Kidney epithelial cell (primary cell): ENCODE data around the gene ZNF555. TPM values are rescaled to one million over a fixed set of nuclear protein-coding genes. Genes with fewer than 3 reads are reported as not detected.

ENCODE experiments used
- DNase-seq: peaks from one replicate; pipeline ENCODE4 v3.0.0-alpha.2; 2010; ENCODE audit warnings: low read depth
- H3K27me3 ChIP-seq: 2 replicates; pipeline ENCODE4 v1.6.0; 2011; ENCODE audit warnings: low read length; ENCODE audit not compliant: control insufficient read depth, insufficient read depth
- H3K36me3 ChIP-seq: 2 replicates; pipeline ENCODE4 v1.5.1; 2011; ENCODE audit warnings: low read length; ENCODE audit not compliant: control insufficient read depth, insufficient read depth
- H3K4me3 ChIP-seq: 2 replicates; pipeline ENCODE4 v1.5.1; 2011; ENCODE audit warnings: low read depth, mild to moderate bottlenecking, control low read depth, low read length
- total RNA-seq: library from RNA; depleted of rRNA; stranded (reverse); fragments of >200 nt; gene quantifications from 2 replicates; pipeline ENCODE4 v1.2.3, GENCODE V29; 2015
- TF ChIP-seq, protein P1 (sequence below): IDR thresholded peaks from 2 replicates; pipeline ENCODE4 v1.5.1; 2011; ENCODE audit warnings: mild to moderate bottlenecking, moderate library complexity, low read length, control low read depth, inconsistent platforms; ENCODE audit not compliant: insufficient read depth, poor library complexity, severe bottlenecking

The ZNF555 gene
- total RNA-seq, 1 donor from 2014 or later, result 7.4 TPM

- H3K27me3 ChIP-seq, result no peaks in the 10 kb centered on the region
- TF ChIP-seq, protein P1, sequence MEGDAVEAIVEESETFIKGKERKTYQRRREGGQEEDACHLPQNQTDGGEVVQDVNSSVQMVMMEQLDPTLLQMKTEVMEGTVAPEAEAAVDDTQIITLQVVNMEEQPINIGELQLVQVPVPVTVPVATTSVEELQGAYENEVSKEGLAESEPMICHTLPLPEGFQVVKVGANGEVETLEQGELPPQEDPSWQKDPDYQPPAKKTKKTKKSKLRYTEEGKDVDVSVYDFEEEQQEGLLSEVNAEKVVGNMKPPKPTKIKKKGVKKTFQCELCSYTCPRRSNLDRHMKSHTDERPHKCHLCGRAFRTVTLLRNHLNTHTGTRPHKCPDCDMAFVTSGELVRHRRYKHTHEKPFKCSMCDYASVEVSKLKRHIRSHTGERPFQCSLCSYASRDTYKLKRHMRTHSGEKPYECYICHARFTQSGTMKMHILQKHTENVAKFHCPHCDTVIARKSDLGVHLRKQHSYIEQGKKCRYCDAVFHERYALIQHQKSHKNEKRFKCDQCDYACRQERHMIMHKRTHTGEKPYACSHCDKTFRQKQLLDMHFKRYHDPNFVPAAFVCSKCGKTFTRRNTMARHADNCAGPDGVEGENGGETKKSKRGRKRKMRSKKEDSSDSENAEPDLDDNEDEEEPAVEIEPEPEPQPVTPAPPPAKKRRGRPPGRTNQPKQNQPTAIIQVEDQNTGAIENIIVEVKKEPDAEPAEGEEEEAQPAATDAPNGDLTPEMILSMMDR, result no peak
- H3K36me3 ChIP-seq, result no peaks in the 10 kb centered on the region
- DNase-seq, result no peak
- H3K4me3 ChIP-seq, result no peak overlapping the region
Measured at GRCh38 chr19:2796659-2797266, 44.5 kb upstream of the ZNF555 start.

DNA sequence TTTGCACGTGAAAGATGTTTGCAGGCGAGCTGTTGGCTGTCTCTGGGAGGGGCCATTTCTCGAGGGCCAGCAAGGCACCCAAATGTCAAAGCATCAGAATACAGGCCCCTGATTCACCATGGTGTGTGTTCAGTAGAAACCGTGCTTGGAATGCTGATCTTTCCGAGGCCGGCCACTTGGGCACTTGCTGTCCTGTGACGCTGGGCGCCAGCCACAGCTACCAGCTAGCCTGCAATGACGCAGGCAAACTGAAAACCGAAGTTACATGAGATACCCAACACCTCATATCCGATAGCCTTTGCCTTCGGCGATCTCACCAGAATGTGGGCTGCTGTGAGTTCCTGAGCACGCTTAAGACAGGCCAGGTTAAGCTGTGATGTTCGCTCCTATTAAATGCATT is 44.0 kb upstream of the ZNF555 start:
- TF ChIP-seq, protein P1, result no peak
- Histone ChIP-seq H3K36me3 (no peaks in the 10 kb centered on the region), H3K27me3 (no peaks in the 10 kb centered on the region), H3K4me3 (no peak overlapping the region)
- DNase-seq, result no peak

DNA sequence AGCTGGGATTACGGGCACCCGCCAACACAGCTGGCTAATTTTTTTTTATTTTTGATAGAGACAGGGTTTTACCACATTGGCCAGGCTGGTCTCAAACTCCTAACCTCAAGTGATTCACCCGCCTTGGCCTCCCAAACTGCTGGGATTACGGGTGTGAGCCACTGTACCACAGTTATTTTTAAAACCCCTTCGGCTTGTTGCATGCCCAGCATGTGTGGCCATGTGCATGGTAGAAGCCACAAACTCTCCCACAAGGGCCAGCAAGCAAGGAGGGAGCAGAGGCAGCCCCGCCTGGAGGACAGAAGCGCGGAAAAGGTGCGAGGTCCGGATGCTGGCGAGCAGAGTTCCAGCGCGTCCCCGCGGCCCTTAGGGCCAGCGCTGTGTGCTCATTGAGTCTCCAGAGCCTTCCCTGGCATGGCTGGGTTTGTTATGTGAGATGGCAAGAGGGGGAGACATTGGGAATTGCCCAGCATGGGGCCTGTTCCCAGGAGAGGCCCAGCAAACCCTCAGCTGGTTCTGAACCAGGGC is 43.1 kb upstream of the ZNF555 start:
- H3K36me3 ChIP-seq, result no peaks in the 10 kb centered on the region
- DNase-seq, result no peak
- H3K4me3 ChIP-seq, result no peak overlapping the region
- TF ChIP-seq, protein P1, result no peak
- no peaks in the 10 kb centered on the region for H3K27me3 ChIP-seq

DNA sequence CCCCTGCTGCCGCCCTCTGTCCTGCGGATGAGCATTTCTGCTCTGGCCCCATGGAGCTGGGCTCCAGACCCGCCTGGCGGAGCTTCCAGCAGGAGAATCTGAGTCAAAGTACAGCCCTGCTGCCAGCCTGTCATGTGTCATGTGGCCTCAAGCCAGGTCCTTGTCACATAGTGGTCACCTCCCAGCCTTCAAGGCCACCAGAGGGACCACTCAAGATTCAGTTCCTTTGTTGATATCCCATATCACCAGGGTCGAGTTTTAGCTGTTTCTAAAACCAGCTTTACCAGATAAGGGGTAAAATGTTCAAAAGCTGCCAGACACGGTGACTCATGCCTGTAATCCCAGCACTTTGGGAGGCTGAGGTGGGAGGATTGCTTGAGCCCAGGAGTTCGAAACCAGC is 42.5 kb upstream of the ZNF555 start:
- DNase-seq, result no peak
- Histone ChIP-seq H3K4me3 (no peak overlapping the region), H3K27me3 (no peaks in the 10 kb centered on the region), H3K36me3 (no peaks in the 10 kb centered on the region)
- TF ChIP-seq, protein P1, result no peak

DNA sequence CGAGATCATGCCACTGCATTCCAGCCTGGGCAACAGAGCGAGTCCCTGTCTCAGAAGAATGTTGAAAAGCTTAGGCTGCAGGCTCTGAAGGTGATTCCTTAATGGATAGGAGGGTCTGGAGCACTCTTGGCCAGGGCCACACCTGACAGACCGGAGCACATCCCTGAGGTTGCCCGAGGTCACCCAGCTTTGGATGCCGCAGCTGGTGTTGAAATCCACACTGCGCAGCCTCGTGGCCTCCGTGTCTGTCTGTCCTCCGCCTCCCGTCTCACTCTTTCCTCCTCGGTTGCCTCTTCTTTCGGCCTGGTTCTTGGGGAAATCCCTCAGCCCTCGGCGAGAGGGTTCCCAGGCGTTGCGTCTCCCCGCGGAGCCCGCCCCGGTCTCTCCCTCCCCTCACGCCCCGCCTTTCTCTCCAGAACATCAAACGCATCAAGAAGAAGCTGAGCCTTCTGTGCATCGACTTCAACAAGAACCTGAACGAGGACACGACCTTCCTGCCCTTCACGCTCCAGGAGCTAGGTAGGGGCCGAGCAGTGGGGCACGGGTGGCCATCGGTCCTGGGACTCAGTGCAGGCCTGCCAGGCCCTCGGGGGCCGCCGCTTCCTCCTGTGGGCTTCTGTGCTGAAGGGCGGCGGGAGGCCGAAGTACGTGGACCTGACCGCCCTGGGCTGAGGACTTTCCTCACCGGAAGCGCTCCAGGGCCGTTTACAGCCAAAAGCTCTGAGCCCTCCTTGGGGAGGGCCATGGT is 41.8 kb upstream of the ZNF555 start:
- TF ChIP-seq, protein P1, result no peak
- Histone ChIP-seq H3K4me3 (no peak overlapping the region), H3K27me3 (no peaks in the 10 kb centered on the region), H3K36me3 (no peaks in the 10 kb centered on the region)
- no peak for DNase-seq
